Right cardiac atrium (tissue), 5 donors: ENCODE data around the gene LCE7A. TPM values are rescaled to one million over a fixed set of nuclear protein-coding genes. Genes with fewer than 3 reads are reported as not detected.

Experiments
- ATAC-seq, 2 donors: fragments of 200-7000 bp; cut with Tn5 transposase; one replicate each; pipeline versions ENCODE4 v1.8.0 to v1.9.1; 2020; ENCODE audit warnings: moderate library complexity in 2 of 2, mild to moderate bottlenecking in 1 of 2
- DNase-seq, 3 donors: peaks; one replicate each; pipeline ENCODE4 v3.0.0-alpha.2; 2020
- H3K27ac ChIP-seq: one replicate; pipeline ENCODE4 v1.5.1; 2013; ENCODE audit warnings: mild to moderate bottlenecking, low read length, control low read depth, moderate library complexity
- H3K27me3 ChIP-seq: one replicate; pipeline ENCODE4 v1.6.1; 2013; ENCODE audit not compliant: control insufficient read depth, insufficient read depth
- H3K4me1 ChIP-seq: one replicate; pipeline ENCODE4 v1.6.1; 2013; ENCODE audit warnings: low read length; ENCODE audit not compliant: control insufficient read depth, insufficient read depth
- H3K4me3 ChIP-seq: one replicate; pipeline ENCODE4 v1.5.1; 2013; ENCODE audit warnings: low read length, control low read depth
- H3K9me3 ChIP-seq: one replicate; pipeline ENCODE4 v1.6.1; 2013; ENCODE audit warnings: low read length; ENCODE audit not compliant: control insufficient read depth
- WGBS: extraction: QIAGEN DNeasy Blood & Tissue Kit; methylation state at CpG from one replicate; pipeline ENCODE4 v1.1.7; 2013; 5-methylcytosine and 5-hydroxymethylcytosine counted together
- intact Hi-C, 4 donors: fragments of 100-400 bp; cut with DNase I; formaldehyde crosslinking; loops; one replicate each; pipeline versions ENCODE4 v1.11.0 to v1.14.0; 2022 to 2023
- long read RNA-seq, 4 donors: library from polyadenylated mRNA; unstranded; transcript quantifications; one replicate each; pipeline ENCODE4 v2.0.0, GENCODE V29; 2020 to 2021
- polyA plus RNA-seq: library from polyadenylated mRNA; stranded (reverse); fragments of 200-250 nt; gene quantifications from one replicate; pipeline ENCODE4 v1.2.3, GENCODE V29; 2013
- total RNA-seq, 4 donors: library from RNA; stranded (reverse); fragmentation: NEBNext Ultra II Directional; extraction: Animal tissue kit (Norgen Biotek cat#: 25700); gene quantifications; one replicate each; pipeline ENCODE4 v1.2.1, GENCODE V29; 2021
- donor health status: healthy with polysubstance abuse.
- donor health status: DM: no; HTN: yes; CAD: no.
- donor health status: DM: no; HTN: no; CAD: no.
- donor health status: DM: no; HTN: yes; CAD: no; lungs with severe emphysema.
- donor health status: DM: yes; HTN: yes; CAD: no.

The LCE7A gene
- not detected for total RNA-seq
- not detected for polyA plus RNA-seq
- long read RNA-seq, donor 1, result 0 reads
- long read RNA-seq, donor 2, result 0 reads
- long read RNA-seq, donor 3, result 0 reads
- long read RNA-seq, donor 4, result 0 reads

DNA sequence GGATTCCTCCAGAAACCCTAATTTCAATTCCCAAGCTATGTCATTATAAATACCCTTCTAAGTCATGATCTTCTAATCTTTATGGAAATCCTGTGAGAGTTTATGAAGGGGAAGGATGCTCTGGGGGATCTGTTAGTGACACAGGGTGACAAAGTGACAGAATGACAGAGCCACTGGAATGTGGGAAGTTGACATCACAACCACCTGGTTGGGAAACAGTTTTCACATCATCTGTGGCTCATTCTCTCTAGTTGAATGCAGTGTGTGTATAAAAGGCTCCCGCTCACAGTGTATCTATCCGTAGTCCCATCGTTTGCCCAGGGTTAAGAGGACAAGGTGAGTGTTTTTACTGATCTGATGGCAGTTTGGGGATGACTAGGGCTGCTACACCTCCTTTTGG is at the start of gene LCE7A:
Gene LCE7A, plus strand, starts transcription at position 301 of the 400 bp plus-strand sequence. CDS start 702 bp downstream, outside the sequence.
- H3K27ac ChIP-seq, result no peak within 1 kb of the TSS
- ATAC-seq, result no peak
- H3K4me3 ChIP-seq, result no peak within 1 kb of the TSS
- no peak for DNase-seq
- no peaks in the 10 kb centered on the region for H3K27me3 ChIP-seq
- no peaks in the 10 kb centered on the region for H3K4me1 ChIP-seq
- WGBS, result 78% methylated on average over 3 of the region's 3 CpGs
- intact Hi-C loops, result no loop called here
- no peaks in the 10 kb centered on the region for H3K9me3 ChIP-seq

DNA sequence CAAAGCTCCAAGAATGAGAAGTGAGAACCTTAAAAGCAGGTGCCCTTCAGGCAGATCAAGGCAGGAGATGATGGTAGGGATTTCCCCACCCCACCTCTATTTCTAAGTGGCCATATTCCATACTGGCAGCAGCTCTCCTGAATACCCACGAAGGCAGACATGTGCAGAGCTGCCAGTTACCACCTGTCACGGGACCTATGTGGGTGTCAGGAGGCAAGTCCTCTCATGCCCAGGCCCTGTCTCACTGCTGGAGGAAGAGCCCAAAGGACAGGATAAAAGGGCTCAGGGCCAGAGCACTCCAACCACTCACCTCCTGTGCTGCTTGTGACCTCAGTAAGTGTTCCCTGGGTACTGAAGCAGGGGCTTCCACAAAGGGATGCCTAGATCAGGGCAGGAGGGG is 48.7 kb upstream of the LCE7A start:
- Histone ChIP-seq H3K4me1 (no peaks in the 10 kb centered on the region), H3K4me3 (no peak overlapping the region), H3K27me3 (no peaks in the 10 kb centered on the region), H3K27ac (no peak overlapping the region), H3K9me3 (no peaks in the 10 kb centered on the region)
- WGBS, result 68% methylated on average over 2 of the region's 2 CpGs
- intact Hi-C loops, result no loop called here
- no peak for ATAC-seq
- DNase-seq, result no peak

GRCh38 chr1:152811671-152812070 is 48.1 kb upstream of the LCE7A start, which contains the start of gene LCE1B:
Gene LCE1B (plus strand): TSS chr1:152811971. CDS start chr1:152812447, 476 bp downstream.
- intact Hi-C loops, result no loop called here
- no peak within 1 kb of the TSS for H3K27ac ChIP-seq
- WGBS, result 88% methylated on average over 2 of the region's 2 CpGs

DNA sequence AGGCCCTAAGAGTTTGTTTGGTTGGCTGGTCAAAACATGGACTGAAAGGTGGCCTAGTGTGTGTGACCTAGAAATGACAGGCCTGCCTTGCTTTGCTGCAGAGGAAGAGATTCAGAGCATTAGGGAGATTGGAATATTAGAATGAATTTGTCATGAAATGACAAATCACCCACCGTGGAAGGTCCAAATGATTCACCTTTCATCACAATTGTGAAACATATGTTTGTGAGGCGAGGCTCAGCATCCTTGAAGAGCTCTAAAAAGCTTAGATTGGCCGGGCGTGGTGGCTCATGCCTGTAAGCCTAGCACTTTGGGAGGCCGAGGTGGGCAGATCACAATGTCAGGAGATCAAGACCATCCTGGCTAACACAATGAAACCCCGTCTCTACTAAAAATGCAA is 42.5 kb upstream of the LCE7A start:
- intact Hi-C loops, result no loop called here
- no peak overlapping the region for H3K27ac ChIP-seq
- DNase-seq, result no peak
- WGBS, result 81% methylated on average over 6 of the region's 6 CpGs
- no peak overlapping the region for H3K4me3 ChIP-seq
- no peaks in the 10 kb centered on the region for H3K27me3 ChIP-seq
- no peaks in the 10 kb centered on the region for H3K4me1 ChIP-seq
- no peak for ATAC-seq
- H3K9me3 ChIP-seq, result no peaks in the 10 kb centered on the region

More at GRCh38 chr1:152811671-152812070, 48.1 kb upstream of the LCE7A start, which contains the start of gene LCE1B:
- Histone ChIP-seq H3K27me3 (no peaks in the 10 kb centered on the region), H3K4me1 (no peaks in the 10 kb centered on the region), H3K4me3 (no peak within 1 kb of the TSS), H3K9me3 (no peaks in the 10 kb centered on the region)
- ATAC-seq (no peak), DNase-seq (no peak)

- Histone ChIP-seq H3K4me3 (no peak overlapping the region), H3K4me1 (no peaks in the 10 kb centered on the region), H3K27me3 (peaks cover 2% of the 10 kb centered on the region), H3K27ac (no peak overlapping the region), H3K9me3 (no peaks in the 10 kb centered on the region)
- ATAC-seq (no peak), DNase-seq (no peak)
- 31% methylated on average over 5 of the region's 5 CpGs for WGBS
- intact Hi-C loops, result no loop called here
These were observed 36.5 kb upstream of the LCE7A start for GRCh38 chr1:152823294-152823693.

DNA sequence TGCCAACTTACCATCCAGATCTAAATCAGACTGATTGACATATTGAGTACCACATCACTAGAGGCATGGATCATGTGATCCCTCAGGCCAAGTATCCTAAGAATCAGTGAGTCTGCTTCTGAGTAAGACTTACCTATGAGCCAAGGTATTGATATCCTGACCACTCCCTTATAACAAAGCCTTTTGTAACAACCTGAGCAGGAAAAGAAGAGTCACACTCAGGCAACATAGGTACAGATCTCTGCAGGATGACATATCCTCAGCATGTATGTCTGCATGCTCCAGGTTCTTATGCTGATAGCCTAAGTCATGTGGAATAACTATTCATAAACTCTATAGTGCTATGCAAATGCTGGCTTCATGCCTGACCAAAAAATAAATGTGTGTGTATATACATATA is 34.8 kb upstream of the LCE7A start:
- H3K27me3 ChIP-seq, result peaks cover 2% of the 10 kb centered on the region
- no peak overlapping the region for H3K27ac ChIP-seq
- intact Hi-C loops, result no loop called here
- DNase-seq (no peak), ATAC-seq (no peak)
- H3K4me1 ChIP-seq, result no peaks in the 10 kb centered on the region
- no peaks in the 10 kb centered on the region for H3K9me3 ChIP-seq
- no peak overlapping the region for H3K4me3 ChIP-seq

GRCh38 chr1:152827173-152827572 is 32.6 kb upstream of the LCE7A start, which contains the start of gene LCE1A:
Gene LCE1A (plus strand): TSS chr1:152827473. CDS start chr1:152827473, 0 bp downstream.
- Histone ChIP-seq H3K9me3 (no peaks in the 10 kb centered on the region), H3K27ac (no peak within 1 kb of the TSS), H3K4me3 (no peak within 1 kb of the TSS), H3K27me3 (peaks cover 2% of the 10 kb centered on the region), H3K4me1 (no peaks in the 10 kb centered on the region)
- ATAC-seq, result no peak
- 70% methylated on average over 2 of the region's 2 CpGs for WGBS
- intact Hi-C loops, result no loop called here
- DNase-seq, result no peak

DNA sequence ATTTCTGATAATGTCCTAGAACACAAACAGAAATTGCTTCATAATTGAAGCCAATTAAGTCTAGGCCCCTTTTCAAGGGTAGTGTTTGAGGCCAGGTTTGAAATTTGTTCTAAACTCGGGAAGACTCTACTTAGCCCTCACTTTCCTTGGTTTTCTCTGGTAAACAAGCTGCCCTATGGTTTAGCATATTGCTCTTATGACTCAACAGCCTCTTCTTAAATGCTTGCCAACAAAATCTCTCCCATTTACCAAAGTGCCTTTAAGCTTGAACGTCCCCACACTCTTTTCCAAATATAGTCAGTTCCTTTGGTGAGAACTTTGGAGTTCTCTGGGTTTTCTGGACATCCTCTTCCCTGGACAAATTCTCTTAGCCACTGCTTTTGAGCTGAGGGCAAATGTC is 22.9 kb upstream of the LCE7A start:
- Histone ChIP-seq H3K27ac (no peak overlapping the region), H3K4me3 (no peak overlapping the region), H3K4me1 (no peaks in the 10 kb centered on the region), H3K9me3 (no peaks in the 10 kb centered on the region), H3K27me3 (no peaks in the 10 kb centered on the region)
- DNase-seq, result no peak
- WGBS, result 43% methylated on average over 2 of the region's 2 CpGs
- intact Hi-C loops, result no loop called here
- ATAC-seq, result no peak

DNA sequence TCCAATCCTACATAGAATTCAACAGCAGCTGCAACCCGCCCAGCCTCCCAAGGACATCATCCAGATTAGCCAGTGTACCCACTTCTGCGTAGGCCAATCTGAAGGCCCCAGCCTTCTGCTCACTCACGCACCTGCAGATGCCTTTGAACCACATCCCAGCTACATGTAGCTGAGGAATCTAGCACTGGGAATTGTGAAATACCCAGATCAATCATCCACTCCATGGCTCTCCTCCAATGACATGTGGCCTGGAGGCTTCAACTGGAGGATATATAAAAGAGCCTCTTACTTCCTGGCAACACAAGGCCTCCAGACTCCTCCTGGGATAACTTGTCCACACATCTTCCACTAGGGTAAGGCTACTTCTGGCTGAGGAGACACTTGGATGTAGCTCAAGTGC is 17.2 kb upstream of the LCE7A start, which contains the start of gene LCE6A:
Gene LCE6A, plus strand, starts transcription at position 301 of the 400 bp plus-strand sequence. CDS start 665 bp downstream, outside the sequence.
- WGBS, result 90% methylated on average over 3 of the region's 3 CpGs
- ATAC-seq (no peak), DNase-seq (no peak)
- no peak within 1 kb of the TSS for H3K27ac ChIP-seq
- no peak within 1 kb of the TSS for H3K4me3 ChIP-seq
- H3K9me3 ChIP-seq, result no peaks in the 10 kb centered on the region
- intact Hi-C loops, result no loop called here
- H3K4me1 ChIP-seq, result no peaks in the 10 kb centered on the region
- H3K27me3 ChIP-seq, result no peaks in the 10 kb centered on the region

GRCh38 chr1:152855661-152856060 is 4.1 kb upstream of the LCE7A start:
- Histone ChIP-seq H3K4me3 (no peak overlapping the region), H3K27me3 (no peaks in the 10 kb centered on the region), H3K27ac (no peak overlapping the region), H3K4me1 (no peaks in the 10 kb centered on the region), H3K9me3 (no peaks in the 10 kb centered on the region)
- intact Hi-C loops, result no loop called here
- DNase-seq (no peak), ATAC-seq (no peak)
- WGBS, result 45% methylated on average over 2 of the region's 2 CpGs

DNA sequence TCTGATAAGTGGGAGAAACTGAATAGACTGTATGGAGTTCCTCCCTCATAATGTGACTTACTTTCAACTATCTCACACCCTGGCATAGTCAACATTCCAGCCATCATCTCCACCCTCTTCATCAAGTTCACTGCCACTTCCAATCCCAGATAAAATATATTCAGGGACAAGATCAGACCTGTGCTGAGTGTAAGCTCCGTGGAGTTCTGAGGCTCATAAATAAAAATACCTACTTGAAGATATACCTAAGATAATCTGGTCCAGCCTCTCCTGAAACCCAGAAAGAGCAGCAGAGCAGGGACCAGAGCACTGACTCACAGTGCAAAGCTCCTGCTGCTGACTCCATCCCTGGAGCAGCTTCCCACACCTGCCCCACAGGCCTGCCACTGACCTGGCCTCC is 1.7 kb upstream of the LCE7A start:
- DNase-seq (no peak), ATAC-seq (no peak)
- H3K4me3 ChIP-seq, result no peak overlapping the region
- H3K27ac ChIP-seq, result no peak overlapping the region
- 54% methylated on average over 1 of the region's 1 CpG for WGBS
- intact Hi-C loops, result no loop called here
- H3K9me3 ChIP-seq, result no peaks in the 10 kb centered on the region
- no peaks in the 10 kb centered on the region for H3K27me3 ChIP-seq
- H3K4me1 ChIP-seq, result no peaks in the 10 kb centered on the region

GRCh38 chr1:152860129-152860528 is 333 bp downstream of the LCE7A start:
- intact Hi-C loops, result no loop called here
- 75% methylated on average over 3 of the region's 3 CpGs for WGBS
- Histone ChIP-seq H3K27me3 (no peaks in the 10 kb centered on the region), H3K4me3 (no peak overlapping the region), H3K4me1 (no peaks in the 10 kb centered on the region), H3K27ac (no peak overlapping the region), H3K9me3 (no peaks in the 10 kb centered on the region)
- DNase-seq (no peak), ATAC-seq (no peak)
